ENCODE data around the gene PRPF39.
"Not testable (repeated sequence)": the region's sequence is repeated elsewhere in the genome, so short reads cannot be mapped to it uniquely, and the experiment has no call there.

Gene PRPF39

DNA sequence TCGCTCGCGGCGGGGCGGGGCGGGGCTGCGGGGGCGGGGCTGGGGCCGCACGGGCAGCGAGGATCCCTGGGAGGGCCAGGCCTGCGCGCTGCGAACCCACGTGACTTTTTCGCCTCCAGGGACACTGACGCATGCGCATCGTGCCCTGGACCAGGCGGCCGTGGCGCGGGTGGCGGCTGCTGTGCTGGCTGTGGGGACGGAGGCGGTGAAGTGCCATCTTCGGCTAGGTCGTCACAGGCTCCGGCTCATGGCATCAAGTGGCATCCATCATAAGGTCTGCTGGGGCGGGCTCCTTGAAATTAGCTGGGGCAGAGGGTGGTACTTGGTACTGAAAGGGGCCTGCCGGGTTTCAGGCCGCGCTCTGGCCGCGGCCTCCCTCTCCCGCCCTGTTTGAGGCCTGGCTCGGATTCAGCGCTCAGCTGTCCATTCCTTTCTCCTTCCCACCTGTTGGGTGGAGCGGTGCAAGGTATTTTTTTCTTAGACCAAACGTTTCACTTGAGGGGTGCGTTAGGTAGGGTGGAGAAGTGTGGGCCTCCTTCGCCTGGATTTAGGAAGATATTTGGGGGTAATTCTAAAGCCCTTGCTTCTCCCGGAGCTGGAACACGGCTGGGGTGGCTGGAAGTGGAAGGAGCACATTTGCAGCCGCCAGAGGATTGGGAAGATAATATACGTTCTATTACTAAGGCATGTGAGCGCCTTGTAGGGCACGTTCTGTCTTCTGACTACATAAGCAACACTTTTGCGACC lies at the start of gene PRPF39:
TSS of gene PRPF39 (plus strand) at position 141 of the 747 bp plus-strand sequence. CDS start 11,124 bp downstream, outside the sequence.
- peak; percentile 96 for DNase-seq

GRCh38 chr14:45034730-45035129 lies 49.2 kb upstream of the PRPF39 start:
- DNase-seq = no peak

GRCh38 chr14:45038256-45038655 lies 45.7 kb upstream of the PRPF39 start:
- no peak for DNase-seq

DNA sequence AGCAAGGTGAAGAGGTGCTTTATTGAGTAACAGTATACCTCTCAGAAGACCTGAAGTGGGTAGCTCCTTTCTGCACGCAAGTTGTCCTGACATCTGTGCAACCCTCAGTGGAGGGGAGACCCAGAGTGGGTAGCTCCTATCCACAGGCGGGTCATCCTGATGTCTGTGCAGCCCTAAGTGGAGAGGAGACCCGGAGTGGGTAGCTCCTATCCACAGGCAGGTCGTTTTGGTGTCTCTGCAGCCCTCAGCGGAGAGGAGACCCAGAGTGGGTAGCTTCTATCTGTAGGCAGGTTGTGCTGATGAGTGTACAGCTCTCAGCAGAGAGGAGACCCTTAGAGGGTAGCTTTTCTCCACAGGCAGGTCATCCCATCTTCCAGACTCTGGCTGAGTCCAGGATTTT lies 45.1 kb upstream of the PRPF39 start:
- DNase-seq = no peak

- DNase-seq = no peak
These were observed 44.5 kb upstream of the PRPF39 start for GRCh38 chr14:45039390-45039789.

DNA sequence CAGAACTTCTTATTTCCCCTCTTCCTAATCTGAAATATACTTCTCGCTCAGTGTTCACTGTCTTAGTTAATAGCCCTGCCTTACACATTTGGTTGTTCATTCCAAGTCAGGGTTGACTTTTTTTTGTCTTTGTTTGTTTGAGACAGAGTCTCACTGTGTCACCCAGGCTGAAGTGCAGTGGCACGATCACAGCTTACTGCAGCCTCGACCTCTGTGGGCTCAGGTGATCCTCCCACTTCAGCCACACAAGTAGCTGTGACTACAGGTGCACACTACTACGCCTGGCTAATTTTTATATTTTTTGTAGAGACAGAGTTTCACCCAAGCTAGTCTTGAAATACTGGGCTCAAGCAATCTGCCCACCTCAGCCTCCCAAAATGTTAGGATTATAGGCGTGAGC lies 42.3 kb upstream of the PRPF39 start:
- no peak for DNase-seq

- DNase-seq = no peak
These were observed 39.3 kb upstream of the PRPF39 start for GRCh38 chr14:45044638-45045037.

GRCh38 chr14:45048385-45048784 lies 35.5 kb upstream of the PRPF39 start:
- no peak for DNase-seq

GRCh38 chr14:45051180-45051579 lies 32.7 kb upstream of the PRPF39 start:
- no peak for DNase-seq

DNA sequence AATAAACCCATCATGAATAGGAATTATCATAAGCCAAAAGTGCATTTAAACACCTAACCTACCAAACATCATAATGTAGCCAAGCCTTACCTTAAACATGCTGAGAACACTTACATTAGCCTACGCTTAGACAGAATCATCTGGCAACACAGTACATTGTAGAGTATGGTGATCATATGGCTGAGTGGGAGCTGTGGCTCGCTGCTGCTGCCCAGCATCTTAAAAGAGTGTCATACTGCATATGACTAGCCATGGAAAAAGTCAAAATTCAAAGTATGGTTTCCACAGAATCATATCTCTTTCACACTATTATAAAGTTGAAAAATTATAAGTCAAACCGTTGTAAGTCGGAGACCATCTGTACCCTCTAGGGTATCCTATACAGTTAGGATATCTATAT lies 32.0 kb upstream of the PRPF39 start:
- DNase-seq = no peak

- no peak for DNase-seq
These were observed 26.6 kb upstream of the PRPF39 start for GRCh38 chr14:45057349-45057748.

DNA sequence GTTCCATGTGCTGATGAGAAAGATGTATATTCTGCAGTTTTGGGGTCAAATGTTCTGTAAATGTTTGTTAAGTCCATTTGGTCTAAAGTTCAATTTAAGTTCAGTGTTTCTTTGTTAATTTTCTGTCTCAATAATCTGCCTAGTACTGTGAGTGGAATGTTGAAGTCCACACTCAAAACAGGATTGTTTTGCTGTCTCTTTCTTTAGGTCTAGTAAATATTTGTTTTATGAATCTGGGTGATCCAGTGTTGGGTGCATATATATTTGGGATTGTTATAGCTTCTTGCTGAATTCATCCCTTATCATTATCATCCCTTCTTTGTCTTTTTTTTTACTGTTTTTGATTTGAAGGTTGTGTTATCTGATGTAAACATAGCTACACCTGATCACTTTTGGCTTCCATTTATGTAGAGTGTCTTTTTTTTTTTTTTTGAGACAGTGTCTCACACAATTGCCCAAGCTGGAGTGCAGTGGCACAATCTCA lies 26.0 kb upstream of the PRPF39 start:
- no peak for DNase-seq

GRCh38 chr14:45060551-45060950 lies 23.4 kb upstream of the PRPF39 start:
- DNase-seq = no peak

DNA sequence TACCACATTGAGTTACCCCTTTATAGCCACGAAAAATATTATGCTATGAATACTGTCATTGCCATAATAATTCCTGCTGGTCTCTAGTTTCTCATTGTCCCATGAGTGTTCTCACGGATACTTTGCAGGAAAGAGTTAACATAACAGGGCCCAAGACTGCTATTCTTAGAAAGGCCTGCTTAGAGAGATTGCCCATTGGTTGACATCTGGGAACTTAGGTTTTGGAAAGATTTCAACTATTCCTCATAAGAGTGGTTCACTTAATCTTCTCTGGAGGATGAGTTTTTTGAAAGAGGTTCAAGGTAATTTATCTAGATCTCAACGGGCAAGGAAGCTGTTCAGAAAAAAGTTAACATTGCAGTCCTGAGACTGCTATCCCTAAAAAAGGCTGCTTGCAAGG lies 18.4 kb upstream of the PRPF39 start:
- no peak for DNase-seq

DNA sequence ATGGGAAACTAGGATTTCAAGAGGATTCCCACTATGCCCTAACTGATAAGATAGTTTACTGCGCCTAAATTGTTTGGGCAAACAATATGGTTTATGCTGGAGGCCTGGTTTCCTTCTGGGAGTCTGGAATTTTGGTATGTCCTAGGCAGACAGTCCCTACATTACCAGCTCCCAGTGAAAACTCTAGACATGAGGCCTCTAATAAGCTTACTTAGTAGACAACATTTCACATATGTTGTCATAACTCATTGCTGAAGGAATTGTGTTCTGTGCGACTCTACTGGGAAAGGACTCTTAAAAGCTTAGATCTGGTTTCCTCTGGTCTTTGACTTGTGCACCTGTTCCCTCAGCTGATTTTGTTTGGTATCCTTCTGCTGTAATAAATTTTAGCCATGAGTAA lies 18.0 kb upstream of the PRPF39 start:
- DNase-seq = no peak

DNA sequence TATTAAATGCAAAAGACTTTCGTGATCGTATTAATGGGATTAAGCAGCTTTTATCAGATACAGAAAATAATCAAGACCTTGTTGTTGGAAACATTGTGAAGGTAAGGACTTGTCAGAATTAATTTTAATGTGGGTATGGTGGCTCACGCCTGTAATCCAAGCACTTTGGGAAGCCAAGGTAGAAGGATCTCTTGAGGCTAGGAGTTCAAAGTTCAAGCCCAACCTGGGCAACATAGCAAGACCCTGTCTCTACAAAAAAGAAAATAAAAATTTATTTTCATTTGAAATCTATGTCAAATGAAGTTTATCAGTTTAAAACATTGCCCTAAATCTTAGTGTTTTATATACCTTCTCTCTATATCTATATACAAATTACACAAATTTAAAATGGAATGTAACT lies 17.2 kb upstream of the PRPF39 start:
- no peak for DNase-seq

DNA sequence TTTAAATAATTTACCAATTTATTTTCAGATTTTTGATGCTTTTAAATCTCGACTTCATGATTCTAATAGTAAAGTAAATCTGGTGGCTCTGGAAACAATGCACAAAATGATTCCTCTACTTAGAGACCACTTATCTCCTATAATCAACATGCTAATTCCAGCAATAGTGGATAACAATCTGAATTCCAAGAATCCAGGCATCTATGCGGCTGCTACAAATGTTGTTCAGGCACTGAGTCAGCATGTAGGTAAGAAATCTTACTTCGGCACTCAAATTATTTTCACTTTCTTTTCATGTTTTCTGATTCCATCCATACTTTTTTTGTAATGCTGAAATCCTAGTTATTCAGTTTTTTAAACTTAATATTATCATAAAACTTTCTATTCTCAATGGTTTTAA lies 15.5 kb upstream of the PRPF39 start:
- DNase-seq = no peak

DNA sequence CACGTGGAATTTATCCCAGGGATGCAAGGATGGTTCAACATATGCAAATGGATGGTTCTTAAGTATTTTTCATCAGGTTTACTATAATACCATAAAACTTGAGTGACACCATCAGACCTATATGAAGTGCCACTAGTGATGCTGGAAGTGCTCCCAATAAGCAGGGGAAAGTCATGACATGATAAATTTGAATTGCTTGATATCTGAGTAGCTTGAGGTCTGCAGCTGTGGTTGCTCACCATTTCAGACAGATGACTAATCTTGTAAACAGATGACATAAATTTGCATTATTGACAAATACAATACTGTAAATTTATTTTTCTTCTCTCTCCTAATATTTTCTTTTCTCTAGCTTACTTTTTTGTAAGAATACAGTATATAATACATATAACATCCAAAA lies 13.7 kb upstream of the PRPF39 start:
- DNase-seq = no peak

DNA sequence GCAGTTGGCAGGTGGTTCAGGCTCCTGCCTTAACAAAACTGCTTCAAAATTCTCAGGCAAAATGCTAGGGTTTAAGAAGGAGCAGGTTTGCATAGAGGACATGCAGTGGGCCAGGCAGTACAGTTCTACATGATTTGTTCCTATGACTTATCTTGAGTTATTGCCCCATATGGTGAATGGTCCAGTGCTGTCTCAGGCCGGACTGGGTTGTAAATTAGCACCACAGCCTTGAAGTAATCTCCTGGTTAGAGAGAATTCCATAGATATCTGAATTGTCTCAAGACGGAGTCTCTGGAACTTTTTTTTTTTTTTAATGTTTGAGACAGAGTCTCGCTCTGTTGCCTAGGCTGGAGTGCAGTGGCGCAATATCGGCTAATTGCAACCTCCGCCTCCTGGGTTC lies 11.8 kb upstream of the PRPF39 start:
- DNase-seq = no peak

DNA sequence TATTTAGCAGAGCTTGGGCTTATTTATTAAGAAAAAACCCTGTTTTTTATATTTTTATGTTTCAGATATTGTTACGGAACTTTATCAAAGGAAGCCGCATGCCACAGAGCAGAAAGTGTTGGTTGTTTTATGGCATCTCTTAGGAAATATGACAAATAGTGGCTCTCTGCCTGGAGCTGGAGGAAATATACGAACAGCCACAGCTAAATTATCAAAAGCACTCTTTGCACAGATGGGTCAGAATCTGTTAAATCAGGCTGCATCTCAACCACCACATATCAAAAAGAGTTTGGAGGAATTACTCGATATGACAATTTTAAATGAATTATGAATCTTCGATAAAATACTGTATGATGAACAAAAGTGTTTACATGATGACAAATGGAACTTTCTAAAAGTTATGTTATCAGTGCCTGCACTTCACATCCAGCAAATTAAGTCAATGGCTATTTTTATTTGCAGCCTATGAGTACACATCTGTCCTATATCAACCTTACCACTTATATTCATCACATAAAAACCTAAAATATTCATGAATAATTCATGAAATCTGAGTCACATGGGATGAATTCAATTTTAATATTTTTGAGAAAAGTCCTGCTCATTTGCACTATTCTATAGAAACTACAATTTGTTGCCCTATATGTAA lies 10.6 kb upstream of the PRPF39 start:
- no peak for DNase-seq

GRCh38 chr14:45078323-45078722 lies 5.6 kb upstream of the PRPF39 start:
- no peak for DNase-seq

DNA sequence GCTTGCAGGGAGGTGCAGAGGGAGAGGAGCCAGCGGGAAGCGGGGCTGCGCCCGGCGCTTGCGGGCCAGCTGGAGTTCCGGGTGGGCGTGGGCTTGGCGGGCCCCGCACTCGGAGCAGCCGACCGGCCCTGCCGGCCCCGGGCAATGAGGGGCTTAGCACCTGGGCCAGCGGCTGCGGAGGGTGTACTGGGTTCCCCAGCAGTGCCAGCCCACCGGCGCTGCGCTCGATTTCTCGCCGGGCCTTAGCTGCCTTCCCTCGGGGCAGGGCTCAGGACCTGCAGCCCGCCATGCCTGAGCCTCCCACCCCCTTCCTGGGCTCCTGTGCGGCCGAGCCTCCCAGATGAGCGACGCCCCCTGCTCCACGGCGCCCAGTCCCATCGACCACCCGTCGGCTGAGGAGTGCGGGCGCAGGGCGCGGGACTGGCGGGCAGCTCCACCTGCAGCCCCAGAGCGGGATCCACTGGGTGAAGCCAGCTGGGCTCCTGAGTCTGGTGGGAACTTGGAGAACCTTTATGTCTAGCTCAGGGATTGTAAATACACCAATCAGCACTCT lies 3.4 kb upstream of the PRPF39 start:
- DNase-seq = not testable (repeated sequence)

- not testable (repeated sequence) for DNase-seq
These were observed 2.8 kb upstream of the PRPF39 start for GRCh38 chr14:45081096-45081495.

- no peak for DNase-seq
These were observed 1.5 kb upstream of the PRPF39 start for GRCh38 chr14:45082420-45082819.
